K562 (cell line): ENCODE data around the gene CREB5.

Source experiments
- SIN3A ChIP-seq, 2 experiments: fragments of 150-350 bp in 1 of 2; IDR thresholded peaks; 2 replicates each; pipeline ENCODE4 v1.6.1; 2011 to 2016; ENCODE audit warnings: borderline replicate concordance in 2 of 2, low read depth in 2 of 2, low read length in 2 of 2, mild to moderate bottlenecking in 2 of 2, moderate library complexity in 2 of 2; ENCODE audit not compliant: control insufficient read depth in 1 of 2
- ZFX ChIP-seq: sonication (generic); formaldehyde crosslinking; IDR thresholded peaks from 2 replicates; pipeline ENCODE4 v1.8.0; 2022; ENCODE audit warnings: mild to moderate bottlenecking, missing genetic modification reagents, moderate library complexity

- TF ChIP-seq ZFX (CRISPR knock-in tag) (no peak), SIN3A (IDR thresholded peaks at IDR 0.05; ENCODE audit: borderline replicate concordance in 2 of 2, control insufficient read depth in 1 of 2, low read depth in 2 of 2, low read length in 2 of 2) (no peak)
Observed at GRCh38 chr7:28418966-28419365, 6.6 kb downstream of the CREB5 start.
